ENCODE results near the gene UFD1. TPM values are rescaled to one million over a fixed set of nuclear protein-coding genes. Genes with fewer than 3 reads are reported as not detected.

The UFD1 gene
- total and polyA plus RNA-seq, 2 of the 13 experiments (the other 11 are each of a cell fraction or from before 2014, with no cell fraction given) = 47.9 to 51.1 TPM

GRCh38 chr22:19431649-19432132, 47.3 kb downstream of the UFD1 start, which contains the start of gene HIRA (continued):
- TF ChIP-seq HBP1 (CRISPR knock-in tag; IDR thresholded peaks at IDR 0.05; ENCODE audit: low read depth) (0 out of 2 replicates have a peak, but pooled peaks have one; percentile 44), TRIM24 (CRISPR knock-in tag; IDR thresholded peaks at IDR 0.05) (no peak), ZNF614 (CRISPR knock-in tag; IDR thresholded peaks at IDR 0.05; ENCODE audit: borderline replicate concordance) (no peak), LBX2 (CRISPR knock-in tag; IDR thresholded peaks at IDR 0.05; ENCODE audit: borderline replicate concordance) (no peak), ZFP91 (CRISPR knock-in tag; IDR thresholded peaks at IDR 0.05; ENCODE audit: borderline replicate concordance) (no peak; the same call in 1 of the 2 replicates), KDM5A (IDR thresholded peaks at IDR 0.05; ENCODE audit: borderline replicate concordance, low read length) (peak; percentile 28; the same call in 1 of the 2 replicates), ZNF607 (CRISPR knock-in tag; IDR thresholded peaks at IDR 0.05; ENCODE audit: borderline replicate concordance) (no peak), RFX5 (IDR thresholded peaks at IDR 0.05; ENCODE audit: low read depth, low read length) (no peak), GPN1 (CRISPR knock-in tag; IDR thresholded peaks at IDR 0.05; ENCODE audit: borderline replicate concordance) (no peak), HMGA1 (CRISPR knock-in tag; conservative IDR thresholded peaks at IDR 0.05) (no peak), ARNT (IDR thresholded peaks at IDR 0.05) (no peak), NBN (conservative IDR thresholded peaks at IDR 0.05) (no peak), RAD51 (IDR thresholded peaks at IDR 0.05; ENCODE audit: borderline replicate concordance) (no peak), HMGXB3 (CRISPR knock-in tag; IDR thresholded peaks at IDR 0.05; ENCODE audit: borderline replicate concordance) (peak; percentile 86), ZNF7 (CRISPR knock-in tag; IDR thresholded peaks at IDR 0.05) (no peak), ZNF468 (CRISPR knock-in tag; IDR thresholded peaks at IDR 0.05) (no peak), ZNF234 (CRISPR knock-in tag; conservative IDR thresholded peaks at IDR 0.05) (0 out of 2 replicates have a peak, but pooled peaks have one; percentile 3), FIP1L1 (IDR thresholded peaks at IDR 0.05; ENCODE audit: borderline replicate concordance, insufficient read depth, low read depth, low read length) (peak; percentile 34; the same call in 1 of the 2 replicates), RAD21 (CRISPR knock-in tag; IDR thresholded peaks at IDR 0.05) (peak; percentile 24; the same call in 1 of the 2 replicates), ZNF337 (CRISPR knock-in tag; IDR thresholded peaks at IDR 0.05; ENCODE audit: borderline replicate concordance, low read depth) (no peak), SNRNP70 (IDR thresholded peaks at IDR 0.05; ENCODE audit: low read depth, low read length) (no peak), PHF20 (CRISPR knock-in tag; IDR thresholded peaks at IDR 0.05) (peak; percentile 62), ZNF839 (CRISPR knock-in tag; IDR thresholded peaks at IDR 0.05; ENCODE audit: borderline replicate concordance) (no peak)

Data from HepG2 (cell line).